IMR-90 (cell line): ENCODE measurements around the gene CHTF8. TPM values are rescaled to one million over a fixed set of nuclear protein-coding genes. Genes with fewer than 3 reads are reported as not detected.

ENCODE experiments used
- ATAC-seq: fragments of 200-7000 bp; cut with Tn5 transposase; 2 replicates; pipeline ENCODE4 v1.9.1; 2020; ENCODE audit warnings: low read depth, mild to moderate bottlenecking, moderate library complexity
- BruUV-seq: library from RNA; stranded (reverse); fragments of 400-500 nt; replicated peaks from 2 replicates; lab custom pipeline; 2021; lab: Mats Ljungman, UMichigan
- CTCF ChIA-PET: fragments of 300-600 bp; formaldehyde crosslinking; extraction: SDS; loops from one replicate; lab custom pipeline; 2021; ENCODE audit warnings: antibody characterized with exemption; lab: Yijun Ruan, JAX
- POLR2A ChIA-PET: fragments of 300-600 bp; sonication (Branson Sonifier 250); formaldehyde crosslinking; loops from one replicate; lab custom pipeline; 2022; ENCODE audit warnings: antibody characterized with exemption; ENCODE audit not compliant: unreplicated experiment; lab: Charles Lee
- DNase-seq: peaks from one replicate; pipeline ENCODE4 v3.0.0; 2013
- H2AFZ ChIP-seq: replicated peaks from 2 replicates; pipeline ENCODE3; 2013; ENCODE audit warnings: low read length, mild to moderate bottlenecking; ENCODE audit not compliant: poor library complexity
- H2AK5ac ChIP-seq: 2 replicates; pipeline ENCODE4 v1.6.1; 2013; ENCODE audit warnings: low read depth, low read length, inconsistent platforms
- H2AK9ac ChIP-seq: replicated peaks from 2 replicates; pipeline ENCODE3; 2013; ENCODE audit warnings: mild to moderate bottlenecking, low read depth, low read length, moderate library complexity; ENCODE audit not compliant: poor library complexity
- H2BK120ac ChIP-seq: 2 replicates; pipeline ENCODE4 v1.6.1; 2013; ENCODE audit warnings: low read depth, low read length, inconsistent platforms
- H2BK15ac ChIP-seq: 3 replicates; pipeline ENCODE4 v1.6.1; 2013; ENCODE audit warnings: low read depth, low read length, inconsistent platforms
- H2BK20ac ChIP-seq: 2 replicates; pipeline ENCODE4 v1.6.1; 2013; ENCODE audit warnings: low read depth, mild to moderate bottlenecking, inconsistent platforms, low read length, moderate library complexity
- H2BK5ac ChIP-seq: 2 replicates; pipeline ENCODE4 v1.6.1; 2013; ENCODE audit warnings: mild to moderate bottlenecking, low read depth, low read length, inconsistent platforms; ENCODE audit not compliant: poor library complexity, severe bottlenecking
- H3K14ac ChIP-seq: replicated peaks from 2 replicates; pipeline ENCODE4 v1.6.1; 2013; ENCODE audit warnings: low read depth, low read length, inconsistent platforms
- H3K18ac ChIP-seq: 2 replicates; pipeline ENCODE4 v1.6.1; 2013; ENCODE audit warnings: low read depth, low read length, control low read depth
- H3K23ac ChIP-seq: 2 replicates; pipeline ENCODE4 v1.6.1; 2013; ENCODE audit warnings: low read depth, low read length, inconsistent platforms
- H3K27ac ChIP-seq: 2 replicates; pipeline ENCODE4 v1.5.1; 2013; ENCODE audit warnings: mild to moderate bottlenecking, control low read depth, low read length; ENCODE audit not compliant: insufficient read depth
- H3K27me3 ChIP-seq: 2 replicates; pipeline ENCODE4 v1.6.1; 2013; ENCODE audit warnings: low read length; ENCODE audit not compliant: control insufficient read depth, insufficient read depth
- H3K36me3 ChIP-seq: 2 replicates; pipeline ENCODE4 v1.6.1; 2013; ENCODE audit warnings: low read length, mixed read lengths; ENCODE audit not compliant: control insufficient read depth, insufficient read depth
- H3K4ac ChIP-seq: 2 replicates; pipeline ENCODE4 v1.6.1; 2013; ENCODE audit warnings: low read depth, low read length, inconsistent platforms
- H3K4me1 ChIP-seq: 2 replicates; pipeline ENCODE4 v1.6.1; 2013; ENCODE audit warnings: low read length, mixed read lengths; ENCODE audit not compliant: control insufficient read depth, insufficient read depth
- H3K4me2 ChIP-seq: 2 replicates; pipeline ENCODE4 v1.6.1; 2013; ENCODE audit warnings: low read depth, mild to moderate bottlenecking, control low read depth, low read length, moderate library complexity
- H3K4me3 ChIP-seq: 2 replicates; pipeline ENCODE4 v1.5.1; 2013; ENCODE audit warnings: low read depth, mild to moderate bottlenecking, control low read depth, low read length, moderate library complexity; ENCODE audit not compliant: insufficient read depth
- H3K56ac ChIP-seq: 2 replicates; pipeline ENCODE4 v1.6.1; 2013; ENCODE audit warnings: low read length, inconsistent platforms; ENCODE audit not compliant: insufficient read depth; ENCODE audit errors: extremely low read depth
- H3K79me1 ChIP-seq, 2 experiments: 2 replicates each; pipeline ENCODE4 v1.6.1; 2013; ENCODE audit warnings: low read length in 2 of 2, inconsistent platforms in 1 of 2, low read depth in 1 of 2
- H3K9ac ChIP-seq: 2 replicates; pipeline ENCODE4 v1.6.1; 2013; ENCODE audit warnings: low read depth, low read length, control low read depth
- H3K9me1 ChIP-seq: 2 replicates; pipeline ENCODE4 v1.6.1; 2013; ENCODE audit warnings: low read length, inconsistent platforms; ENCODE audit not compliant: insufficient read depth
- H3K9me3 ChIP-seq: 2 replicates; pipeline ENCODE4 v1.6.1; 2013; ENCODE audit warnings: low read length; ENCODE audit not compliant: control insufficient read depth, insufficient read depth
- H4K20me1 ChIP-seq: 2 replicates; pipeline ENCODE4 v1.6.1; 2013; ENCODE audit warnings: low read length, inconsistent platforms; ENCODE audit not compliant: insufficient read depth
- H4K5ac ChIP-seq: 2 replicates; pipeline ENCODE4 v1.6.1; 2013; ENCODE audit warnings: mild to moderate bottlenecking, low read depth, low read length, control low read depth
- H4K8ac ChIP-seq, 2 experiments: 2 replicates each; pipeline ENCODE4 v1.6.1; 2013; ENCODE audit warnings: low read depth in 2 of 2, low read length in 2 of 2, control low read depth in 1 of 2, inconsistent platforms in 1 of 2
- H4K91ac ChIP-seq: 2 replicates; pipeline ENCODE4 v1.6.1; 2013; ENCODE audit warnings: low read depth, low read length, inconsistent platforms; ENCODE audit not compliant: insufficient read depth
- CHD1 ChIP-seq: IDR thresholded peaks from 2 replicates; pipeline ENCODE4 v1.6.1; 2012; ENCODE audit warnings: low read depth, low read length, improper control_type of control experiment
- FOS ChIP-seq: fragments of 150-350 bp; IDR thresholded peaks from 2 replicates; pipeline ENCODE4 v1.6.1; 2016; ENCODE audit warnings: low read depth, low read length
- MAZ ChIP-seq: IDR thresholded peaks from 2 replicates; pipeline ENCODE4 v1.6.1; 2012; ENCODE audit warnings: low read depth, mild to moderate bottlenecking, low read length, improper control_type of control experiment, moderate library complexity, borderline replicate concordance
- RCOR1 ChIP-seq: IDR thresholded peaks from 2 replicates; pipeline ENCODE4 v1.6.1; 2012; ENCODE audit warnings: mild to moderate bottlenecking, low read length, improper control_type of control experiment; ENCODE audit not compliant: insufficient replicate concordance
- SMC3 ChIP-seq: fragments of 150-350 bp; IDR thresholded peaks from 2 replicates; pipeline ENCODE4 v1.6.1; 2016; ENCODE audit warnings: low read depth, mild to moderate bottlenecking, antibody characterized with exemption, low read length, moderate library complexity
- WGBS, 2 experiments: methylation state at CpG; one replicate each; pipeline versions ENCODE4 v1.1.5 to v1.1.7; 2013; ENCODE audit warnings: missing lambda C conversion rate in 2 of 2; ENCODE audit not compliant: insufficient read length in 1 of 2; ENCODE audit errors: extremely low coverage in 2 of 2; 5-methylcytosine and 5-hydroxymethylcytosine counted together
- dilution Hi-C: fragments of 300-500 bp; cut with HindIII; formaldehyde crosslinking; loops from one replicate; pipeline ENCODE4 v1.14.3; 2018; ENCODE audit warnings: low sequenced_read_pairs; ENCODE audit not compliant: unreplicated experiment
- in situ Hi-C: fragments of 300-500 bp; cut with MboI; formaldehyde crosslinking; loops from 3 replicates; pipeline ENCODE4 v1.14.3; 2019; ENCODE audit warnings: low sequenced_read_pairs, inconsistent platforms, mixed read lengths
- intact Hi-C: fragments of 100-400 bp; cut with micrococcal nuclease; formaldehyde crosslinking; loops from 2 replicates; pipeline ENCODE4 v1.10.0; 2022
- polyA plus RNA-seq, 3 experiments: library from polyadenylated mRNA; depleted of rRNA; stranded (reverse); fragments of >200 nt; gene quantifications; 2 replicates each; pipeline ENCODE4 v1.2.3, GENCODE V29; 2012; ENCODE audit warnings: low replicate concordance in 1 of 3
- total RNA-seq: library from RNA; depleted of rRNA; stranded (reverse); fragments of >200 nt; gene quantifications from 2 replicates; pipeline ENCODE4 v1.2.3, GENCODE V29; 2012
- TF ChIP-seq, protein P1 (sequence below): conservative IDR thresholded peaks from 2 replicates; pipeline ENCODE4 v1.5.1; 2012; ENCODE audit warnings: mild to moderate bottlenecking, low read depth, low read length, improper control_type of control experiment
- TF ChIP-seq, protein P2 (sequence below): fragments of 150-350 bp; IDR thresholded peaks from 2 replicates; pipeline ENCODE4 v1.6.1; 2016; ENCODE audit warnings: low read depth, mild to moderate bottlenecking, low read length, moderate library complexity, borderline replicate concordance

The CHTF8 gene
- total and polyA plus RNA-seq, 2 of the 4 experiments (the other 2 are of a cell fraction), result 47.1 to 122 TPM

DNA sequence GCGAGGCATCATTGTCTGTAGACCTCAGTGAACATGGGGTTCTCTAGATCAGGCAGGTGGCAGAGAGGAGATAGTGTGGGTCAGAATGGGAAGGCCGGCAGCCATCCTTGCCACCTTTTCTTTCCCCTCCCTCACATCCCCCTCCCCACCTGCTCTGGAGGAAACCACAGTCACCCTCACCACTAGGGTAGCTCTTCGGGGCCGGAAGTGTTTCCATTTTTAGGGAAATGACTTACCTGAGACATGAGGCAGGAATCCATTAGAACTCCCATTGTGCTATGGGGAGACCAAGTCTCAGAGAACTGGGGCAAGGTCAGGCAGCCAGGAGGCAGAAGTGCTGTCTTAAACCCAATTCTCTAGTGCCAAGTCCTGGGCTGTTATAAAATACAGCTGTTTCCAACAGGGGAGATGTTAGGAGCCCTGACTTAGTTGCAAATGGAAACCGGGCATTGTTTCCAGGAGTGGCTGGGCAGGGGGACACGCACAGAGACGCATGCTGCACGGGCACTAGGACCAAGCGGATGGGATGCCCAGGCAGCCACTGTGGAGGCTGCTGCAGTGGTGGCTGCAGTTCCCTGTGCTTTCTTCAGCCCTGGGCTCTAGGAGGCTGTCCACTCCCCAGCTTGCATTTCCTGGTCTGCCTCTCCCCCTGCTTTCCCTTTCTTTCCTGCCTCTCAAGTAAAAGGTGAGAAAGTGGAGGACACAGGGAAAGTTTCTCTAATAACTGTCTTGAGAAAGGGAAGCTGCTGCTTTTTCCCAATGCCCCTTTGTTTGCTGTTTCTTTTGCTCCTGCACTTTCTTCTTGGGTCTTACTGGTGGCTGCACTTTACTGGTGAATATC lies 24.1 kb downstream of the CHTF8 start:
- Histone ChIP-seq H3K9me1 (0 out of 2 replicates have a peak, but pooled peaks cover 5% of the 10 kb centered on the region), H2BK5ac (no peak overlapping the region), H3K79me1 (peaks cover 0 to 17% of the 10 kb centered on the region in 2 experiments; a peak in 2 of 4 replicates), H3K56ac (no peak overlapping the region), H2BK20ac (no peak overlapping the region), H2BK15ac (no peak overlapping the region), H2AK5ac (peak overlapping the region; percentile 10; the same call in 1 of the 2 replicates), H3K27me3 (no peaks in the 10 kb centered on the region), H3K36me3 (peaks cover 10% of the 10 kb centered on the region), H4K5ac (no peak overlapping the region), H2BK120ac (no peak overlapping the region), H3K4ac (no peak overlapping the region), H3K27ac (no peak overlapping the region), H2AK9ac (peak overlapping the region; percentile 39), H3K23ac (no peak overlapping the region), H3K4me3 (no peak overlapping the region), H3K14ac (no peak overlapping the region), H4K91ac (no peak overlapping the region), H3K4me1 (peaks cover 4% of the 10 kb centered on the region; the same call in 1 of the 2 replicates), H4K8ac (no peak overlapping the region), H4K20me1 (peaks cover 23% of the 10 kb centered on the region), H3K9me3 (no peaks in the 10 kb centered on the region), H3K4me2 (no peak overlapping the region), H3K9ac (no peak overlapping the region), H2AFZ (no peak overlapping the region), H3K18ac (no peak overlapping the region)
- DNase-seq (no peak), ATAC-seq (no peak)
- intact Hi-C loops (no loop called here), in situ Hi-C loops (no loop called here), dilution Hi-C loops (no loop called here)
- CTCF ChIA-PET, result no interaction called here
- WGBS, 2 experiments, result 60% methylated on average over 1 of the region's 9 CpGs; no CpG with 5 or more reads in 1 of the 2 experiments
- BruUV-seq, result no TSS peak
- POLR2A ChIA-PET, result no interaction called here
- TF ChIP-seq, protein P1, sequence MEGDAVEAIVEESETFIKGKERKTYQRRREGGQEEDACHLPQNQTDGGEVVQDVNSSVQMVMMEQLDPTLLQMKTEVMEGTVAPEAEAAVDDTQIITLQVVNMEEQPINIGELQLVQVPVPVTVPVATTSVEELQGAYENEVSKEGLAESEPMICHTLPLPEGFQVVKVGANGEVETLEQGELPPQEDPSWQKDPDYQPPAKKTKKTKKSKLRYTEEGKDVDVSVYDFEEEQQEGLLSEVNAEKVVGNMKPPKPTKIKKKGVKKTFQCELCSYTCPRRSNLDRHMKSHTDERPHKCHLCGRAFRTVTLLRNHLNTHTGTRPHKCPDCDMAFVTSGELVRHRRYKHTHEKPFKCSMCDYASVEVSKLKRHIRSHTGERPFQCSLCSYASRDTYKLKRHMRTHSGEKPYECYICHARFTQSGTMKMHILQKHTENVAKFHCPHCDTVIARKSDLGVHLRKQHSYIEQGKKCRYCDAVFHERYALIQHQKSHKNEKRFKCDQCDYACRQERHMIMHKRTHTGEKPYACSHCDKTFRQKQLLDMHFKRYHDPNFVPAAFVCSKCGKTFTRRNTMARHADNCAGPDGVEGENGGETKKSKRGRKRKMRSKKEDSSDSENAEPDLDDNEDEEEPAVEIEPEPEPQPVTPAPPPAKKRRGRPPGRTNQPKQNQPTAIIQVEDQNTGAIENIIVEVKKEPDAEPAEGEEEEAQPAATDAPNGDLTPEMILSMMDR, result no peak
- TF ChIP-seq MAZ, result no peak
- TF ChIP-seq SMC3, result no peak
- TF ChIP-seq FOS, result no peak
- TF ChIP-seq, protein P2, sequence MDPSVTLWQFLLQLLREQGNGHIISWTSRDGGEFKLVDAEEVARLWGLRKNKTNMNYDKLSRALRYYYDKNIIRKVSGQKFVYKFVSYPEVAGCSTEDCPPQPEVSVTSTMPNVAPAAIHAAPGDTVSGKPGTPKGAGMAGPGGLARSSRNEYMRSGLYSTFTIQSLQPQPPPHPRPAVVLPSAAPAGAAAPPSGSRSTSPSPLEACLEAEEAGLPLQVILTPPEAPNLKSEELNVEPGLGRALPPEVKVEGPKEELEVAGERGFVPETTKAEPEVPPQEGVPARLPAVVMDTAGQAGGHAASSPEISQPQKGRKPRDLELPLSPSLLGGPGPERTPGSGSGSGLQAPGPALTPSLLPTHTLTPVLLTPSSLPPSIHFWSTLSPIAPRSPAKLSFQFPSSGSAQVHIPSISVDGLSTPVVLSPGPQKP, result no peak
- TF ChIP-seq RCOR1, result no peak
- no peak for TF ChIP-seq CHD1
